NB4 (cell line): ENCODE results near the gene CRB1.

Experiments
- CTCF ChIP-seq: IDR thresholded peaks from one replicate; pipeline ENCODE4 v1.5.1; 2012; ENCODE audit warnings: low read depth, low read length
- MAX ChIP-seq: IDR thresholded peaks from 2 replicates; pipeline ENCODE4 v1.6.1; 2011; ENCODE audit warnings: low read depth, low read length
- MYC ChIP-seq: IDR thresholded peaks from 2 replicates; pipeline ENCODE4 v1.6.1; 2011; ENCODE audit warnings: low read depth, low read length
- POLR2A ChIP-seq: IDR thresholded peaks from 2 replicates; pipeline ENCODE4 v1.6.1; 2011; ENCODE audit warnings: mild to moderate bottlenecking; ENCODE audit not compliant: insufficient read length; ENCODE audit errors: extremely low read depth

- TF ChIP-seq CTCF (no peak), POLR2A (no peak), MYC (no peak), MAX (no peak)
Observed at GRCh38 chr1:197235355-197235754, 32.7 kb upstream of the CRB1 start.
